Fibroblast of lung (primary cell): ENCODE measurements around the gene ARMC8. TPM values are rescaled to one million over a fixed set of nuclear protein-coding genes. Genes with fewer than 3 reads are reported as not detected.

ENCODE experiments used
- DNase-seq, 2 donors: peaks; one replicate each; pipeline versions ENCODE4 v3.0.0 to v3.0.0-alpha.2; 2010; ENCODE audit warnings: low read depth in 2 of 2
- H2AFZ ChIP-seq: 2 replicates; pipeline ENCODE4 v1.5.1; 2012; ENCODE audit warnings: low read length, control low read depth, inconsistent platforms
- H3K27ac ChIP-seq: 2 replicates; pipeline ENCODE4 v1.5.1; 2011; ENCODE audit warnings: low read length, control low read depth; ENCODE audit not compliant: insufficient read depth
- H3K27me3 ChIP-seq: 2 replicates; pipeline ENCODE4 v1.5.1; 2011; ENCODE audit warnings: mild to moderate bottlenecking, low read length; ENCODE audit not compliant: control insufficient read depth, insufficient read depth
- H3K36me3 ChIP-seq: 2 replicates; pipeline ENCODE4 v1.5.1; 2011; ENCODE audit warnings: low read length; ENCODE audit not compliant: control insufficient read depth, insufficient read depth
- H3K4me1 ChIP-seq: 2 replicates; pipeline ENCODE4 v1.5.1; 2011; ENCODE audit warnings: low read length; ENCODE audit not compliant: control insufficient read depth, insufficient read depth; ENCODE audit errors: extremely low read depth
- H3K4me2 ChIP-seq: 2 replicates; pipeline ENCODE4 v1.5.1; 2011; ENCODE audit warnings: low read length, control low read depth; ENCODE audit not compliant: insufficient read depth; ENCODE audit errors: extremely low read depth
- H3K4me3 ChIP-seq, 4 experiments: fragments of 200-600 bp in 1 of 4; sonication (generic) in 1 of 4; replicated peaks in 1 of 4; 2 replicates each; pipeline ENCODE4 v1.5.1; 2011 to 2016; ENCODE audit warnings: low read length in 4 of 4, low read depth in 3 of 4, mild to moderate bottlenecking in 3 of 4, control low read depth in 2 of 4, inconsistent platforms in 1 of 4, mixed read lengths in 1 of 4; ENCODE audit not compliant: insufficient read depth in 1 of 4; ENCODE audit errors: control extremely low read depth in 1 of 4
- H3K79me2 ChIP-seq: 2 replicates; pipeline ENCODE4 v1.5.1; 2012; ENCODE audit warnings: mild to moderate bottlenecking, low read length, inconsistent platforms; ENCODE audit not compliant: control insufficient read depth, insufficient read depth
- H3K9ac ChIP-seq: 2 replicates; pipeline ENCODE4 v1.5.1; 2011; ENCODE audit warnings: mild to moderate bottlenecking, low read length, control low read depth; ENCODE audit not compliant: insufficient read depth
- H3K9me3 ChIP-seq: 2 replicates; pipeline ENCODE4 v1.5.1; 2012; ENCODE audit warnings: low read depth, low read length; ENCODE audit not compliant: control insufficient read depth, insufficient read depth
- H4K20me1 ChIP-seq: 2 replicates; pipeline ENCODE4 v1.5.1; 2011; ENCODE audit warnings: low read length; ENCODE audit not compliant: control insufficient read depth, insufficient read depth; ENCODE audit errors: extremely low read depth
- CTCF ChIP-seq, 2 donors: IDR thresholded peaks in 1 of 2; conservative IDR thresholded peaks in 1 of 2; 1 replicate in 1 of 2; 2 replicates in 1 of 2; pipeline ENCODE4 v1.5.1; 2011 to 2012; ENCODE audit warnings: low read length in 2 of 2, control low read depth in 1 of 2, inconsistent platforms in 1 of 2, low read depth in 1 of 2, mild to moderate bottlenecking in 1 of 2
- EZH2 ChIP-seq: IDR thresholded peaks from 2 replicates; pipeline ENCODE4 v1.5.1; 2012; ENCODE audit warnings: low read length, control low read depth, mild to moderate bottlenecking; ENCODE audit errors: missing control alignments
- polyA plus RNA-seq, 2 donors: library from polyadenylated mRNA; depleted of rRNA in 1 of 2; stranded (reverse) in 1 of 2; unstranded in 1 of 2; fragments of >200 nt; gene quantifications; 2 replicates each; pipeline ENCODE4 v1.2.1, GENCODE V29; 2011 to 2012; ENCODE audit warnings: missing spikeins in 1 of 2
- total RNA-seq: library from RNA; depleted of rRNA; stranded (reverse); fragments of >200 nt; gene quantifications from 2 replicates; pipeline ENCODE4 v1.2.1, GENCODE V29; 2014

ARMC8 gene
- total and polyA plus RNA-seq, 2 donors (not counting 1 experiment from before 2014, with no cell fraction given) = 44.7 to 45.9 TPM

DNA sequence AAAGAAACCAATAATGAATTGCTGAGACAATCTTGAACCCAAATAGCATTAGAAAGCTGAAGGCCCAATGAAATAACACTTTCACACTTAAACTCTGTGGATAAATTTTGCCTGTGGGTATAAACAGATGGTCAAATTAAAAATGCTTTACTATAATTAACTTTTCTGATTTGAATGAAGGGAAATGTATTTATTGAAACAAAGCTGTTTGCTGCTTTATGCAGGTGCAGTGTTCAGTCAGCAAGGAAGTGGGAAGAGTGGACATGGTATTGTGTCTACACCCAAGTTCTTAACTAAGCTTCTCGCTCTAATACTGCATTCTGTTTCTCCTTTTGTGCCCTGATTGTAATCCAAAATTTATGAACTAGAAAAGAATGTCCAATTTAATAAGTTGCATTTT, 110.8 kb downstream of the ARMC8 start:
- TF ChIP-seq EZH2 (no peak), CTCF (conservative IDR thresholded peaks at IDR 0.05 in 1 of 2, IDR thresholded peaks at IDR 0.05 in 1 of 2; ENCODE audit: low read depth in 1 of 2, low read length in 2 of 2) (no peak)

DNA sequence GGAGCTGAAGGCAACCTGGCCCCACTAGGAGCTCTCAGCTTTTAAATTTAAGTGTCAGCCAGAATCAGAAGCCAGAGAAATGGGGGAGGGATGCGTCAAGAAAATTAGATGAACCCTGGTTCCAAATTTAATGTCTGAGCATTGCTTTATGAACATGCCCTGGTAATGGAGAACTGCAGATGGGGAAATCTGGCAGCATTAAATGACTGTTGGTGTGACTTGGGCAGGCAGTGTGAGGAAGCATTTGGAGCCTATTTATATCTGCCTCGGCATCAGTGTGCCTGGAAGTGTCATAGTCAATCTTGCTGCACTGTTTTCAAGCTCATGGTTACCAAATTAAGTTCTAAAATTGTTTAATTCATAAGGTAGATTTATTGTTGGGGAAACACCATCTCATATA, 113.5 kb downstream of the ARMC8 start:
- H3K9ac ChIP-seq = no peak overlapping the region
- H3K4me3 ChIP-seq = no peak overlapping the region
- no peak overlapping the region for H3K27ac ChIP-seq
- TF ChIP-seq EZH2 = no peak
- no peak for TF ChIP-seq CTCF (conservative IDR thresholded peaks at IDR 0.05 in 1 of 2, IDR thresholded peaks at IDR 0.05 in 1 of 2; ENCODE audit: low read depth in 1 of 2, low read length in 2 of 2)
- no peaks in the 10 kb centered on the region for H3K36me3 ChIP-seq
- H3K79me2 ChIP-seq = no peaks in the 10 kb centered on the region
- no peak for DNase-seq
- H3K27me3 ChIP-seq = no peaks in the 10 kb centered on the region
- no peak overlapping the region for H3K4me2 ChIP-seq
- H3K4me1 ChIP-seq = no peaks in the 10 kb centered on the region
- H4K20me1 ChIP-seq = no peaks in the 10 kb centered on the region
- H3K9me3 ChIP-seq = no peaks in the 10 kb centered on the region
- H2AFZ ChIP-seq = no peak overlapping the region

More for the DNA sequence above, 110.8 kb downstream of the ARMC8 start:
- no peaks in the 10 kb centered on the region for H3K9me3 ChIP-seq
- H3K79me2 ChIP-seq = no peaks in the 10 kb centered on the region
- no peak overlapping the region for H3K4me2 ChIP-seq
- H3K27ac ChIP-seq = no peak overlapping the region
- no peak for DNase-seq
- H3K9ac ChIP-seq = no peak overlapping the region
- H4K20me1 ChIP-seq = no peaks in the 10 kb centered on the region
- no peaks in the 10 kb centered on the region for H3K27me3 ChIP-seq
- H3K4me1 ChIP-seq = no peaks in the 10 kb centered on the region
- H3K4me3 ChIP-seq = no peak overlapping the region
- no peaks in the 10 kb centered on the region for H3K36me3 ChIP-seq
- H2AFZ ChIP-seq = no peak overlapping the region

DNA sequence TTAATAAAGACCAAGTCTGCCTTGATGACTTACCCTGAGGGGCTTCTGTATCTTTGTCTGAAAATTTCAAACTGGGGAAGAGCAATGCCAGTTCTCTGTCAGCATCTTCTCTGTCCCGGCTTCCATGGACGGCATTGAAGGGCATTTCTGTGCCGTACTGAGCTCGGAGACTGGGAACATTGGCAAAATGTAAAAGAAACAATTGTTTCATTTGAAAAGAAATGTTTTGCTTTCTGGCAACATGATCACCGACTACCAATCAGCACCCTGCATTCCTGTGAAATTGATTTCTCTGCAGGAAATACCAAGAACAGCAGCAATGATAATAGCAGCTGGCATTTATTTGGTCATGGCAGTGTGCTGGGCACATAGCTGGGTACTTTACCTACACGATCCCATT, 116.4 kb downstream of the ARMC8 start:
- Histone ChIP-seq H3K27ac (no peak overlapping the region), H3K4me2 (no peak overlapping the region), H2AFZ (no peak overlapping the region), H3K79me2 (no peaks in the 10 kb centered on the region), H4K20me1 (no peaks in the 10 kb centered on the region), H3K27me3 (no peaks in the 10 kb centered on the region), H3K36me3 (no peaks in the 10 kb centered on the region), H3K4me3 (no peak overlapping the region), H3K9me3 (no peaks in the 10 kb centered on the region), H3K4me1 (no peaks in the 10 kb centered on the region), H3K9ac (no peak overlapping the region)
- no peak for DNase-seq
- TF ChIP-seq CTCF (conservative IDR thresholded peaks at IDR 0.05 in 1 of 2, IDR thresholded peaks at IDR 0.05 in 1 of 2; ENCODE audit: low read depth in 1 of 2, low read length in 2 of 2) = no peak
- no peak for TF ChIP-seq EZH2
